H1 (cell line): ENCODE results near the gene OSBPL9. TPM values are rescaled to one million over a fixed set of nuclear protein-coding genes. Genes with fewer than 3 reads are reported as not detected.

Experiments
- CHD7 ChIP-seq: fragments of 300-600 bp; sonication (generic); IDR thresholded peaks from 2 replicates; pipeline ENCODE4 v1.7.1; 2012; ENCODE audit warnings: low read length, moderate library complexity, mild to moderate bottlenecking, inconsistent platforms; ENCODE audit not compliant: insufficient replicate concordance
- CTBP2 ChIP-seq: IDR thresholded peaks from 2 replicates; pipeline ENCODE4 v1.7.0; 2011; ENCODE audit warnings: borderline replicate concordance, mild to moderate bottlenecking, moderate library complexity, mixed read lengths, low read length; ENCODE audit not compliant: insufficient read depth, insufficient read length
- polyA plus RNA-seq, 7 experiments: library from polyadenylated mRNA; depleted of rRNA in 3 of 7; stranded (reverse) in 5 of 7; unstranded in 2 of 7; fragments of >200 nt in 5 of 7; fragments of 200-250 nt in 2 of 7; gene quantifications; 1 replicate in 5 of 7; 2 replicates in 1 of 7; 4 replicates in 1 of 7; pipeline versions ENCODE4 v1.2.1 to v1.2.3, GENCODE V29; 2011 to 2013; ENCODE audit warnings: missing spikeins in 2 of 7, mixed read lengths in 2 of 7
- total RNA-seq: library from RNA; stranded (reverse); fragmentation: NEBNext Ultra II Directional; extraction: Animal tissue kit (Norgen Biotek cat#: 25700); gene quantifications from 2 replicates; pipeline ENCODE4 v1.2.1, GENCODE V29; 2021

OSBPL9 gene
- total and polyA plus RNA-seq, 2 of the 8 experiments (the other 6 are each of a cell fraction or from before 2014, with no cell fraction given): 58.2 to 71.6 TPM

DNA sequence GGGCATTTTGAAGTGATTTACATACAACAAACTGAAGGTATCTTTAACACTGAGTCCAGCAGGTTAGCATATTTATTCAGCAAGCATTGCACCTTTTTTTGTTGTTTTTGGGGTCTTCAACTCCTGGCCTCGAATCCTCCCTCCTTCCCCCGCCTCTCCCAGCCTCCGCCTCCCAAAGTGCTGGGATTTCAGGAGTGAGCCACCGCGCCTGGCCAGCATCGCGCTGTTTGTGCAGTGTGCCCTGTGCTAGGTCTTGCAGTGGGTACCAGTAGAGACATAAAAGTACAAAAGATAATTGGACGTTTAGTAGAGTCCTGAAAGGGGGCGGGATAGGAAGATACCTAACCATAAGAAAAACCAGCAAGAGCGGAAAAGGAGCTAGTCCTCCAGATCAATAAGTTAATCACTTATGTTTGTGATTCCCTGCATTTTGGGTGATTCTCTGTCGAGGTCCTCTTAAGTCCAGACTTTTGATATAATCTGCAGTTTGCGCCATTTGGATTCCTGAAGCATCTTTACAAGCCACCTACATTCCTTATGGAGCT, 111.8 kb downstream of the OSBPL9 start (continued):
- TF ChIP-seq CHD7 (no peak), CTBP2 (no peak)
